ENCODE data around the gene ROR1.

The ROR1 gene

DNA sequence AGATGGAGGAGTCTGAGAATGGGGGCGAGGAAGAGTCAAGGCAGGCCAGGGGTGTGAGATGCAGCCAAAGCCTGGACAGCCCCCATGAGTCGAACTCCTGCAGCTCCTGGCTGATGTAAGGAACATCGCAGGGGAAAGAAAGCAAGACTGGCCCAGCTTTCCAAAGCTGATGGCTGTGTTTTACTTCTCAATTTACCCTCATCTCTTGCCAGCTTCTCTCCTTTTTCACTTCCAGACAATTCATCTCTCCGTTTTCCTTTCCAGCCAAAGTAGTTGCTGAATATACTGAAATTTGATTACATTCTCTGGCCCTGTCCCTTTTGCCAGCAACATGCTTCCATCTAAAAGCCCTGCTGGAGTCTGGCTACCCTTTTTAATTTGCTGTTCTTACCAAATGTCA lies 389.6 kb downstream of the ROR1 start:
- no peak for DNase-seq

DNA sequence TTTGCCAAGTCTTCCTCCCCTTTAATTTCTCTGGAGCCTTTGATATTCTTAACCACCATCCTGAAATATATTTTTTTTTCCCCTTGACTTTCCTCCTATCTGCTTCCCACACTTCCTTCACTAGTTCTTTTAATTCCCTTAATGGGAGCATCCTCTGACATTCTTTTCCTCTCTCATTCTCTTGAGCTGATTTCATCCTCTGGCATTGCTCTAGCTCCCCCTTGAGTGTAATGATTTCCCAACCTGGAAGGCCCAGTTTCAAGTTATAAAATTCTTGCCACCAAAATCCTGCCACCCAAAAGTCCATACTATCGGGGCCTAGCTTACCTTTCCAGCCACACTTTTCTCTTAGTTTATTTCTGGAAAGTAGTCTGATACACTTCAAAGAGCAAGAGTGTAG lies 390.2 kb downstream of the ROR1 start:
- DNase-seq: no peak

DNA sequence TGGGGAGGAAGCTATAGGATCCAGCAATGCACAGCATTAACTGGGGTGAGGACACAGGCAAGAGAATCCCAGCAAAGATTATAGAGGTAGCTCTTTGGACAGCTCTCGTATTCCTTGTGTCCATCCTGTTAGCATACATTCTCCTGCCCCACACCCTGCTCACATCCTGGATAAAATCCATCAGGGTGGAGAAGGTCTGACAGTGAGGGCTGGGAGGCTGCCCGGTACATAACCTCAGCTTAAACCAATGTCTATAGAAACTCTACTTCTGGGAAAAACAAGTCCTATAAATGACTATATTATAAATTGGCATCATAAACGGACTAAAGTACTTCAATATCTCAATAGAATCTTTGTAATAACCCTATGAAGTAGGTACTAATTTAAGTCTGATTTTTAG lies 392.8 kb downstream of the ROR1 start:
- no peak for DNase-seq

DNA sequence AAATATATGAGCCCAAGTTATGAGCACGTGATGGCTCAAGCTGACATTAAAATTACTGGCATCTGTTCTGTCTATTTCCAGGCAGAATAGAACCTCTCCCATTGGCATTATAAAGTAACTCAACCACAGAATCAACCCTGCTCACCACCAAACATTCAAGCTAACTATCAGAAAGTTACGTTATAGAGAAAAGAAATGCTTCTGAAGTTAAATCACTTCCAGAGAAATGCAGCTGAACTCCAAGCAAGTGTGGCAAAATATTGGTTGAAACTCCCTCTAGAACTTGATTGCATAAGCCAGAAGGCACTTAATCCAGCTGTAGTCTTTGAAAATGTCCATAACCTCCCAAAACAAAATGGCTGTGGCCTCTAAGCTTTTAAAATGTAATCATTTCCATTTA lies 393.4 kb downstream of the ROR1 start:
- DNase-seq: no peak

DNA sequence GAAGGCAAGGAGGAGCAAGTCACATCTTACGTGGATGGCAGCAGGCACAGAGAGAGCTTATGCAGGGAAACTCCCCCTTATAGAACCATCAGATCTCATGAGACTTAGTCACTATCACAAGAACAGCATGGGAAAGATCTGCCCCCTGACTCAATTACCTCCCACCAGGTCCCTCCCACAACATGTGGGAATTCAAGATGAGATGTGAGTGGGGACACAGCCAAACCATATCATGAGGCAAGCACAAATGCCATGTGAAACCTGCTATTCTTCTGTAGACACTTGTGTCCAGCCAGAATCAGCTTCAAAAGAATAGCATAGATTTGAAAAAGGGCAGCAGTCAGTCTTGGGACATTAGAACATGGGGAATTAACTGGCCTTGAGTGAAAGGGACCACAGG lies 397.4 kb downstream of the ROR1 start:
- no peak for DNase-seq

DNA sequence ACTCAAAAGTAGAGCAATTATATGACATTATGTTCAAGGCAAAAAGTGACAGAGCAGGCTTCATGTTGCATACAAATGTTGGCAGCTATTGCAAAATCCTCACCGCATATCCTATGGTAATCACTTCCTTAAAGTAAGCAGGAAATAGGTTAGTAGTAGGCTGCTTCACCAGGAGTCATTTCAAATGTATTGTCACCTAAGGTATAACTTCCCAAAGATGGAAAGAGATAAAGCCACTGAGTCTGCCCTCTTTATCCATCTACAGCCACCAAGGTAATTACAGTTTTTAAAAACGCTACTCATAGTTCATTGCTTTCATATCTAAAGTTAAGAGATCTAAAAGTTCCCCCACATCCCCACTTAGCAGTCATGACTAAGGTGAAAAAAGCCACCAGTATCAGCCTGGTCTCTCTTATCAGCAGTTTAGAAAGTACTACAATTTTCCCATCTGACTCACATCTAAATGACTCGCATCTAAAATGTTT lies 398.0 kb downstream of the ROR1 start:
- DNase-seq: no peak

DNA sequence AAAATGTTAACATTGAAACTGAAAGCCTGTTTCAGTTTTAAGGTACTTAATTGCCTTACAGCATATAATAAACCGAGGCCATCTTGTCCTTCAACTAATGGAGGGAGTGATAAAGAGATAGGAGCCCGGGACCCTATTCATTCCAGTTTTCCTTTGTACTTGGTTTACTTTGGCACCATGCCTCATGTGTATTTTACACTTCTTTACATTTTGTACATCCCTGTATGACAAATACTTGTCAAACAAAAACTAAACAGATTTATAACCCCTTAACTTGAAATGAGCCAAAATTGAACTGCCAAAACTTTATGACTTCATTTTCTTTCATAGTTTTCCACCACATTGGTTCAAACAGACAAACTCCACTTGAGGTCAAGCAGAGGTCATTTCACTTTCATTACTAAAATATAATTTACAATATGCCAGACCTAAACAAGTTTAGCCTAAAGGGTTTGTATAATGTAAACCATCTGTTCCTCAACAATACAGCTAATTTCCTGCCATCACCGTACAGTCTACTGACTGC lies 398.7 kb downstream of the ROR1 start:
- DNase-seq: no peak

DNA sequence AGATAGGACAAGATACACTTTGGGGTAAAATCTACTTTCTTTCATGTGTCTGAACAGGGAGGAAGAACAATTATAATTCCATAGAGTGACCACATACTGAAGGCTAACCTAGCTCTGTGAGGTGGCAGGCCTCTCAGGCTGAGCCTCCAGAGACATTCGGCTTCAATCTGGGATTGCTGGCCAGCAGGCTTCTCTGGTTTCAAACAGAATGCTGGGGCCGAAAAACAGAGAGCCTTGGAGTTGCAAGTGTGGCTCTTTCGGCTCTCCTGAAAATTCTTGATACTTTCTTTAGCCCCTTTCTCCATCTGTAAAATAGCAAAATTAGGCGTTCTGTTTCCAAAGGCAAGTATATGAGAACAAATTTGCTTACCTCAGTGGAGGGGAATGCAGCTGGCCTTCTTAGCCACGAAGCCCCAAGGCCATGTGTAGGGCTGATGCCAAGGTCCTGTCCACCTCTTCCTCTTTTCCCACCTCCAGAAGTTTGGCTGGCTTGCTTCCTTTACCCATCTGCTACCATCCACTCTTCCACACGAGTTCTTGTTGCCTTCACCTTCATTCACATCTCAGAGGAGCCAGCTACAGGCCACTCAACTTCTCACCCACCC lies 399.6 kb downstream of the ROR1 start:
- no peak for DNase-seq

DNA sequence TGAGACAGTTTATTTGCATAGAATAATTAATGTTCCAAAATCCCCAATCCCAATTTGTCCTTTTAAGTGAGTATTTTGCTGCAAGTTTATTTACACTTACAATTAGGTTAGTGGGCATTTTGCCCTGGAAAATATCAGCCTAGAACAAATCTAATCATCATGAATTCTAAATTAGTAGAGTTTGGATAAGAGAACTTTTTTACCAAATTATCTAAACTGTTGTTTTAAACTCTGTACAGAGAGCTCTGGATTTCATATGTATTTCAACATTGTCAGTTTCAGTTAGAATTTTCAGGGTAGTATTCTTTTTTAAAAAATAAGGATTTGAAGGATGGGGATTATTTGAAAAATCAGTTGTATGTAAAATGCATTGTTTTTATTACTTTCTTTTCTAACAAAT lies 401.8 kb downstream of the ROR1 start:
- DNase-seq: no peak

DNA sequence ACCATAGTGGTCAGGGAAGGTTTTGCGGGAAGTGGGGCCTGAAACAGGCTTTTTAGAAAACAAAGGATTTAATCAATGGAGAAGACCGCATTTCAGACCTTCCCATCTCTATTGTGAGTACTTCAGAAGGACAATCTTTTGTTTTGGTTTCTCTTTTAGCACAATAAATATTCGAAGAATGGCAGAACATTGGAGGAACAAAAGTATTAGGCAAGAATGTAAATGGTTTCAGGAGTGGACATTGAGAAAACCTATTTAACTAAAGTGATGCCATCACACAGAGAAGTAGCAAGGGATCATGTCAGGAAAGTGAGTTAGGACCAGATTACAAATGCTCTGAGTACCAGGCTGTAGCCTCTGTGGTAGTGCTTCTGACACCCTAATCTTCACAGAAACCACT lies 402.8 kb downstream of the ROR1 start:
- no peak for DNase-seq

DNA sequence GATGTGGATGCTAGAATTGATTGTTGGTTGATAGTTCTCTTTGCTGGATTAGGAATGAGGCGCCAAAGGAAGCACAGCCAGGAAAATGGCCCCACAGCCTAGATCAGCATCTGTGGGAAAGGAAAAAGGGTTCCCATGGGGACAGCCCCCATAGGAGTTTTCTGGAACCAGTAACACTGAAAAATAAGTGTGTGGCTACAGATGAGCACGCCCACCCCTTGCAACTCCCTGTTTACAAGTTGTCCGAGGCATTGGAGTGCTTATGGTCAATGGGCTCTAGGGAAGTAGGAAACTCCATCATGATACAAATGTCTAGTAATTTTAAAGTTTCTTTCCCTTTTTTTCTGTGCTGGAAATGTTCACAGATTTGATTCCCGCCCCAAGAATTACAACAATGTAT lies 405.8 kb downstream of the ROR1 start:
- DNase-seq: no peak

DNA sequence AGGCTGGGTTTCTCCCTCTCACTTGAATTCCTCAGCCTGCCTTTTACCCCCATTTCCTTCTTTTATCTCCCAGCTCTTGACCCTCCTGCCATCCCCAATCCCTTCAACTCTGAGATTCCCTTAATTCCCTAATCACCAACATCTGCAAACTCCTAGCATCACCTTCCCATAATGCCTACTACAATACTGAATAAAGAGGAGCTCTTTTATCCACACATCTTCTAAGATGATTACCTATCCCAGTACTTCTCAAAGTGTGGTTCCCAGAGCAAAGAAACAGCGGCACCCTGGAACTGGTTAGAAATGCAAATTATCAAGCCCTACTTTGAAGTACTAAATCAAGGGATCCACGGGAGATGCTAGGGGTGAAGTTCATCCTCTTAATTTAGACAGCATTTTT lies 408.4 kb downstream of the ROR1 start:
- DNase-seq: no peak

DNA sequence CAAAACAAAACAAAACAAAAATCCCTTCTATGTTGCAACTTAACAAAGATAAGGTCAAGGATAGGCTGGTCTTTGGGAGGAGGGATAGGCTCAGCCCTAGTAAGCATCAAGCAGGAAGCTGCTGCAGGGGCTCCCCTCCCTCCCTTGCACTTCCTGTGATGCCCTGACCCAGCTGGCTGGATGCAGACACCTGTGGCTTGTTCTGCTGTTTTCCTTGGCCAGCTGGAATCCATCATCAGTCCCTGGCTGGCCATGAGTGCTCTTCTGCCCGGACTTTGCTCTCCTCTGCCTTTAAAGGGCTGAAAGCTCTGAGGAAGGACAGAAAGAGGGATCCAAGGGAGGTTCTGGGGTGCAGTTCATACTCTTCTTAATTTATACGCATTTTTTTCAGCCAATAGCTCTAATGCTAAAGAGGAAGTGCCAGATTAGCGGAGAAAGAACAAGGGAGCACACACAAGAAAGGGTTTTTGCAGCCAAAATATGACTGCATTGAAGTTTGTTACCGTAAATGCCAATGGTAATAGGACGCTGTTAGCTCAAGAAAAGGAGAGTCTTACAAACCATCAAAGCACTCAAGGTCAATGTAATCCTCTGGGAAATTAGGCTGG lies 409.7 kb downstream of the ROR1 start:
- no peak for DNase-seq

DNA sequence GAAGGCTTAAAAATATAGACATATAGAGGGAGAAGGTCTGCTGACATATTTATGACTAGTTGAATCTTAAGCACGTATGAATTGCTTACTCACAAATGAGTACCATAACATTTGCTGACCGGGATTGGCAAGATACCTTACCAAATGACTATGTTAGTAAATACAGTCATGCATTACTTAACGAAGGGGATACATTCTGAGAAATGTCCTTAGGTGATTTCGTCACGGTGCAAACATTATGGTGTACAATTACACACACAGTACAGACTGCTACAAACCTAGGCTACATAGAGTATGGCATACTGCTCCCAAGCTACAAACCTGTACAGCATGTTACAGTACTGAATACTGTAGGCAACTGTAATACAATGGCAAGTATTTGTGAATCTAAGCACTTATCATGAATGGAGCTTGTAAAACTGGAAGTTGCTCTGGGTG lies 410.2 kb downstream of the ROR1 start:
- DNase-seq: no peak

DNA sequence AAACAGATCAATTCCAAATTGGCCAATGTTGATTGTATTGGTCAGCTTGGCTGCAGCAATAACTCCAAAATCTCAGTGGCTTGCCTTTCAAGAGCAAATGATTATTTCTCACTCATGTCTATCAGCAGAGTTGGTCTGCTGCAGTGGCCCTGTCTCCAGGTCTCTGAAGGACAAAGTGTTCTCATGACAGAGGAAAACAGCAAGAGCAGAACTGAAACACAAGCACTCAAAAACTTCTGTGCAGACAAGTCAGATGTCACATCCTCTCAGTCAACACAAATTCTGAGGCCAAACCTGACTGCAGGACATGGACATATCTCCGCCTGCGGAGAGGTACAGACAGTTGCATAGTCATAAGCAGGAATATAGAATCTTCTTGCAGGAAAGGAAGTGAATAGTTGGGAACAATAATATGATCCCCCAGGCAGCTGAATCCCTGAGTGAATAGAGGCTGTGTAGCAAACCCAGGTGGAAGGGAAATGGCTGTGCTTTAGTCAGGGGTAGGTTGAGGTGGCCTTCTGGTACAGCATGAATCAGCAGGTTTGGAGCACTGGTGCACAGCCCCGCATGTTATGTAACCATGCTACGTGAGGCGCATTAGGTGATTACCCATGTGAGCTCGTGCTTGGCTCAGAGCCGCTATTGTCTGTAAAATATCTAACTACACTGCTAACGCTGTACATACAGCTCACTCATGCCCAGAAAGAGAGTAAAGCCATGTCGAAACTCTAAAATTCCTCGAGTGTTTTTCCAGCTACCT lies 412.5 kb downstream of the ROR1 start:
- no peak for DNase-seq

DNA sequence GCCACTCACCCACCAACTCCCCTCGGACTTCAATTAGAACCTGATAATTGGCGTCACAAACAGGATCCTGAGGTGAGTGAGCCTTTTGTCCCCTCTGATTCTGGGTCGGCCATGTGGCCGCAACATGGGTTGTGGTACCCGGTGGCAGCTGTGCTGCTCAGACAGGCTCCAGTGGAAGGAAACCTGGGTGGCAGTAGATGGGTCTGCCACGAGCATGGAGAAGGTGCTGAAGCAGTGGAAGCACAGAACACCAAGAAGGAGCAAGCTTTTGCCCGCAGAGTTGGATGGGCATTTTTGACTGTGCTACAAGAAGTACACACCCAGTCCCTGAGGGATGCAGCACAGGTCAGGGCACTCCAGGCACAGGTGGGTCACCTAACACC lies 413.1 kb downstream of the ROR1 start:
- DNase-seq: no peak

DNA sequence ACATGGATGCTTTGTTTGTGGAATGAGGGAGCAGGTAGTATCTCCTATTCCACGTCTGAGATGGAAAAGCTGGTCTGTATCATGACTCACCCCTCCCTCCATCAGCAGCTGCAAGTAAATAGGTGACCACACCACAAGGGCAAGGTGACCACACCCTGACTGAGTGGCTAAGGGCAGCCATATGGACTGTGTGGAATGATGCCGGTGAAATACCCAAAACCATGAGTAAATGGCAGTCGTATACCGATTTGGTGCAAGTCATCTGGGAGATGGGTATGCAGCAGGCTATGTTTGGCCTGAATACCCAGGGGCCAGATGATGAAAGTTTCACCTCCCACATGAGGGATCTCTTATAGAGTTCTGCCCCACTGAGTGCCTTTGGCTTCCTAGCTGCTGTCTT lies 413.8 kb downstream of the ROR1 start:
- no peak for DNase-seq

DNA sequence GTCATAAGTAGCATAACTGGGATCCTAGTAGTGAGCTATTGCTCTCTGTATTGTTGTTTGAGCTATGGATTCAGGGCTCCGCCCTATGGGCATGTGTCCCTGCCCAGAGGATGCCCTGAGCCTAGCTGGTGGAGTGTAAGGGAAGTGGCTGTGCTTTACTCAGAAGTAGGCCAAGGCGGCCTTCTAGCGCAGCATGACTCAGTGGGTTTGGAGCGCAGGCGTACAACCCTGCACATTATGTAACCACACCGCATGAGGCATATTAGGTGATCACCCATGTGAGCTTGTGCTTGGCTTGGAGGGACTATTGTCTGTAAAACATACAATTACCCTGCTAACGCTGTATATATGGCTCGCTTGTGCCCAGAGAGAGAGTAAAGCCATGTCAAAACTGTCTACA lies 418.5 kb downstream of the ROR1 start:
- DNase-seq: no peak

DNA sequence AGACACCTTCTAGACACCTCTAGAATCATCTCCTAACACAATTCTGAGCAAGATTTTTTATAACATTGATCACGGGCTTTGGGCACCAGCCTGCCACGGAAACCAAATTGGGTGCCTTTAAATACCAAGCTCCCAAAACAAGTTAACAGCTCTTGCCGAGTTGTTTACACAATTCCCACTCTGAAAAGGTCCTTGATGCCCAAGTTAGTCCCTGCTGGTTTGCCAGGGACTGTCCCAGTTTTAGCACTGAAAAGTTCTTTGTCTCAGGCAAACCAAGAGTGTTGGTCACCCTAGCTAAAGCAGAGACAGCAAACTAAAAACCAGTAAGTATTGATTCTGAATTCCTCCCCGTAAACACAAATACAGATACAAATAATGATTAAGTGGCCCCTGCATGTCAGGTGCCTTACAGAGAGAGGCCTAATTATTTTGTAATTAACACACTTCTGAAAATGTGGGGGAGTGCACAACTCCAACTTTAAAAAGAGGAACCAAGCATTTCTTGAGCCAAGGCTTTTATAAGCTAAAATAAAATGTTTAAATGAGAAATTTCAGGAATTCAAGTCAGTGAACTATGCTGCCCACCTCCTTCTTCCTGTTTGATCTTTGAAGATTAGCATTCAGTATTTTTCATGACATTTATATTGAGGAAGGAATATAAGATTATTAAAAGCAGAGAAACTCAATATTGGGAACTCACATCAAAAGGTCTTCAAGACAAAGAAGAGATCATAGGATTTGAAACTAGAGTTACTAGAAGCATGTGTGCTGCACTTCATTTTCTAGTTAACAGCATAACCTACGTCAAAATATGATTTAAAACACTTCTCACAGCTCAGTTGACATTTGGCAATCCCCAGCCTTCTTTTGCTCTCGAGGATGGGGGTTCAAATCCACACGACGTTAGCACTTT lies 420.6 kb downstream of the ROR1 start:
- DNase-seq: no peak

DNA sequence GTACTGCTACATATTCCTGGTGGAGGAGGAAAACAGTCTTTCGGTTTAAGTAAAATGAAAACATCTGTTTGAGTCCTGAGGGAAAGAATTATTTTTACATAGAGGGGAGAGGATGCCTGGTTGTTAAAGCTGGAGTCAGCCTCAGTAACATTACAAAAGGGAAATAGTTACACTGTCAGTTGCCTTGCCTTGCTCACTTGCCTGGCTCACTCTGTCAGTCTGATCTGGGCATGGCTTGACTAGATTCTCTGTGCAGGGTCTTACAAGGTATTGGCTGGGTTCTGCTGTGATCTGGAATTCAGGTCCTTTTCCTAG lies 421.2 kb downstream of the ROR1 start:
- no peak for DNase-seq

DNA sequence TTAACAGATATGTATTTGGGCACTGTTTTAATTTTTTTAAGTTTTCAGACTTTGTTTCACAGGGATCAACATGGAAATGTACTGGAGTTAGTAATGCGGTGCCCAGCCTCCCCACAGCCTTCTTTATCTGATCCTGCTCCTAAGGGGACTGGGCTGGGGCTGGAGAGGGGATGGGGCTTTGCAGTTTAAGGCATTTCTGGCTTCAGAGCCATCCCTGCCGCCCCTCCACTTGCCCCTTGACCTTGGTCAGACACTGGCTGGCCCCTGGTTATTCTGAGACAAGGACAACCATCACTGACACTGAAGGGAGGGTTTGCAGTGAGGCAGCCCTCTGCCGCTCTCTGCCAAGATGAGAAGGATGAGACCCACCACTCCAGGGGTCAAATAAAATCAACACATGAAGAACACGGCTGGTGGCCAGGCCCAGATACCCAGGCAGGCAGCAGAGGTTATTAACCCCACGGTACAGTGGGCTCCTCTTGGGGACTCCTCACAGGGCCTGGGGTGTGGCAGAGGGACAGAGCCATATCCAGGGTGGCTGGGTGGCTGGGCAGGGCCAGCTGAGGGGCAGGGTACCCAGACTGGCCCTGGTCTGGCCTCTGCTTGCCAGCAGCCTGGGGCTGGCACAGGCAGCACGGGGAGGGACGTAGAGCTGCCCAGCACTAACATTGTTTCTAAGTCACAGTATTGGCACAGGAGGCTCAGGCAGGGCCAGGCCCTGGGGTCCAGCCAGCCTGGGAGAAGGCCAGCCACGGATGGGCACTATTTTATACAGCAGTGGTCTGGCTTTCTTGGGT lies 422.5 kb downstream of the ROR1 start:
- DNase-seq: no peak

DNA sequence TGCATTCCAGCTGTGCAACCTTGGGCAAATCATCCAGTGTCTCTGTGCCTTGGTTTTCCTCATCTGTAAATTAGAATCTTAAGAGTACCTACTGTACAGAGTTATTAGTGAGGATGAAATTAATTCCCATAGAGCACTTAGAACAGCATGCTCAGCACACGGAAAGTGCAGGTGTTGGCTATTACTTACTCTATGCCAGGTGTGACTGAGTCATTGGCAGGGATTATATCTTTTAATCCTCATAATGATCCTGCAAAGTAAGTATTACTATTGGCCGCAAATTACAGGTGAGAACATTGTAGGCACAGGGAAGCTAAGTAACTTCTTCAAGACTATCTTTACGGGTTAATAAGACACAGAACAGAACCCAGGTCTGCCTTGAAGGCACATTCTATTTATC lies 423.3 kb downstream of the ROR1 start:
- no peak for DNase-seq

Measured in activated T-cell treated with anti-CD3 and anti-CD28 coated beads for 4 hours (primary cell).